ENCODE measurements around the gene PGAM5.
"Not testable (repeated sequence)": the region's sequence is repeated elsewhere in the genome, so short reads cannot be mapped to it uniquely, and the experiment has no call there.

The PGAM5 gene

GRCh38 chr12:132740313-132740646 is 29.6 kb downstream of the PGAM5 start:
- no peak overlapping the region for H3K27ac ChIP-seq
- no peak overlapping the region for H3K4me3 ChIP-seq

DNA sequence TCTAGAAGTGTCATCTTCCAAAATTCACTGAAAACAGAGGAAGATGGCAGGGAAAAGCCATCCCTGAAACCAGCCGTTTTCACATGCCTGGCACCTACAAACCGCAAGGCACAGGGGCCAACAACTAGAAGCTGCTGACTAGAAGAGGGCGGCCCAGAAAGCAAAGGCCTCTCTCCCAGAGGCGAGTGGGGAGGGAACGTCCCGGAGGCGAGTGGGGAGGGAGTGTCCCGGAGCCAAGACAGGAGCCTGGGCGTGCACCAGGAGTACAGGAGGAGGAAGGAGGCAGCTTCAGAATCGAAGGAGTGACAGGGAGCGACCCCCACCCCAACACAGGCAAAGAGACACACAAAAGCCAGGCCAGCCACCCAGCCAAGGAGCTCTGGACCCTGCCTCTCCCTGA is 30.0 kb downstream of the PGAM5 start:
- Histone ChIP-seq H3K27ac (no peak overlapping the region), H3K4me3 (no peak overlapping the region)

GRCh38 chr12:132741620-132742019 is 31.0 kb downstream of the PGAM5 start:
- Histone ChIP-seq H3K4me3 (no peak overlapping the region), H3K27ac (no peak overlapping the region)

- Histone ChIP-seq H3K4me3 (no peak overlapping the region), H3K27ac (no peak overlapping the region)
These were observed 33.2 kb downstream of the PGAM5 start for GRCh38 chr12:132743831-132744230.

DNA sequence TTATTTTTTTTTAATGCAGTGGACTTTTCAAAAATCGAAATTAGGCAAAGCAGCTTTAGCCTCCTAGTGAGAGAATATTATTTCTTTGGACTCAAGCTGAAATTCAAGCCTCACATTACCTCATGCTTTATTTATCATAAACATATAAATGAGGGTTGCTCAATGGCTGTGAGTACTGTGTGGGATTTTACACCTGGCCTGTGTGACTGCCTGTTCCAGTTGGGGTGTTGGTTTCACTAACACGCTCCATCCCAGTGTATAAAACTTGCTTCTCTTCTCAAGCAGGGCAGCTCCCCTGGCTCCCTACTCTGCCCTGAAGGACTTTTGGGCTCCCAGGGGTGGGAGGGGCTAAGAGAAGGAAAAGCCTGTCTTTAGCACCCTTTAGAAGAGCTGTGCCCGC is 36.0 kb downstream of the PGAM5 start:
- peak overlapping the region in 6 of 21 experiments; percentile 10 to 60 (median 22) for H3K27ac ChIP-seq

GRCh38 chr12:132747395-132747794 is 36.8 kb downstream of the PGAM5 start:
- H3K4me3 ChIP-seq, result no peak overlapping the region
- H3K27ac ChIP-seq, result peak overlapping the region in 8 of 21 experiments; percentile 3 to 66 (median 38)

More for the DNA sequence above, 36.0 kb downstream of the PGAM5 start:
- no peak overlapping the region for H3K4me3 ChIP-seq

GRCh38 chr12:132747896-132748295 is 37.3 kb downstream of the PGAM5 start:
- H3K4me3 ChIP-seq, result no peak overlapping the region
- H3K27ac ChIP-seq, result peak overlapping the region in 1 of 21 experiments; percentile 60

GRCh38 chr12:132748319-132748718 is 37.7 kb downstream of the PGAM5 start:
- H3K27ac ChIP-seq, result no peak overlapping the region

GRCh38 chr12:132753670-132754069 is 43.0 kb downstream of the PGAM5 start:
- H3K27ac ChIP-seq, H3K4me3 ChIP-seq: not testable (repeated sequence)

More at GRCh38 chr12:132748319-132748718, 37.7 kb downstream of the PGAM5 start:
- no peak overlapping the region for H3K4me3 ChIP-seq

DNA sequence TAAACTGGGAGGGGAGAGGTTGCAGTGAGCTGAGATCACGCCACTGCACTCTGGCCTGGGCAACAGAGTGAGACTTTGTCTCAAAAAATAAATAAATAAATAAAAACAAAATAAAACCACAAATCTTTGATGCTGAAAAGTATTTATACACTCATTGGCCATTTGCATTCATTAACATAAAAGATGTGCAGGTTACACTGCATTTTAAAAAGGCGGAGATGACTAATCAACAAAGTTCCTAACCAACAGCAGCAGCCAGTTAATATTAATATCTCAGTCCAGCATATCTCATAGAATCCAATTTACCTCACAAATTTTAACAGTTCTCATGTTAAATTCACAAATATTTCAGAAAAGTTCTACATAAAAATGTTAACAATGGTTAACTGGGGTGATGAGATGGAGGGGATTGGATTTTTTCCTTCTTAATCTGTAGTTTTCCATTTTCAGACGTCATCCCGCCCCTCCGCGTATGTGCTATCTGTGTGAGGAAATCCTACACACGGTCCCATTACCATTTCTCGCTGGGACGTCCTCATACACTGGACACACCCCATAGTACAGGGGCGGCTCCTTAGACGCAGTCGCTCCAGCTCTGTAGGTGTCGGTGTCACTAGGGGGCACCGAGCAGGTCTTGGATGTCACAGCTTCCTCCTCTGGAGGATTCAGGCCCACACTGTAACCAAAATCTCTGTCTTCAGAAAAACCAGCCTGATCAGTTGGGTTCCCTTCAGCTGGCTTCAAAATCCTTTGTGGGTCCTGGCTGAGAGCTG is 43.7 kb downstream of the PGAM5 start:
- H3K4me3 ChIP-seq, result no peak overlapping the region
- no peak overlapping the region for H3K27ac ChIP-seq

DNA sequence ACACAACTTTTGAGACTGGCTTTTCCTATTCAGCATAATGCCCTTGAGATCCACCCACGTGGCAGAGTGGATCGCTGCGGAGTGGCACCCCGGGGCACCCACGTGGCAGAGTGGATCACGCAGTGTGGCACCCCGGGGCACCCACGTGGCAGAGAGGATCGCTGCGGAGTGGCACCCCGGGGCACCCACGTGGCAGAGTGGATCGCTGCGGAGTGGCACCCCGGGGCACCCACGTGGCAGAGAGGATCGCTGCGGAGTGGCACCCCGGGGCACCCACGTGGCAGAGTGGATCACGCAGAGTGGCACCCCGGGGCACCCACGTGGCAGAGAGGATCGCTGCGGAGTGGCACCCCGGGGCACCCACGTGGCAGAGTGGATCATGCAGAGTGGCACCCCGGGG is 48.2 kb downstream of the PGAM5 start:
- H3K27ac ChIP-seq, H3K4me3 ChIP-seq: not testable (repeated sequence)

DNA sequence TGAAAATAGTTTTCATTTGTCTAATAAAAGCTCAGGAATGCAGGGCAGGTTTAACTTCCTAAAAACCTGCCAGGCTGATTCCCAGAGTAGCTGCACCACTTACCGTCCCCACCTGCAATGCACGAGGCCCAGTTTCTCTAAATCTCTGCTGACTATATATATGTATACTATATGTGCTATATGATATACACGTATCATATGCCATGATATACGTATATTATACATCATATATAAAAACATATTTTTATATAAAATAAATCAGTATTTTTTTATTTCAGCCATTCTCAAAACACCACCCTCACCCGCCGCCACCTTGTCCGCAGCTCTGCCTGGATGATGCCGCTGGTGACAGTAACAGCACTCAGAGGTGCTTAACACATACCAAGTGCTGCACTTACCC is 48.7 kb downstream of the PGAM5 start:
- H3K27ac ChIP-seq, result peak overlapping the region in 3 of 21 experiments; percentile 34 to 100 (median 99)

DNA sequence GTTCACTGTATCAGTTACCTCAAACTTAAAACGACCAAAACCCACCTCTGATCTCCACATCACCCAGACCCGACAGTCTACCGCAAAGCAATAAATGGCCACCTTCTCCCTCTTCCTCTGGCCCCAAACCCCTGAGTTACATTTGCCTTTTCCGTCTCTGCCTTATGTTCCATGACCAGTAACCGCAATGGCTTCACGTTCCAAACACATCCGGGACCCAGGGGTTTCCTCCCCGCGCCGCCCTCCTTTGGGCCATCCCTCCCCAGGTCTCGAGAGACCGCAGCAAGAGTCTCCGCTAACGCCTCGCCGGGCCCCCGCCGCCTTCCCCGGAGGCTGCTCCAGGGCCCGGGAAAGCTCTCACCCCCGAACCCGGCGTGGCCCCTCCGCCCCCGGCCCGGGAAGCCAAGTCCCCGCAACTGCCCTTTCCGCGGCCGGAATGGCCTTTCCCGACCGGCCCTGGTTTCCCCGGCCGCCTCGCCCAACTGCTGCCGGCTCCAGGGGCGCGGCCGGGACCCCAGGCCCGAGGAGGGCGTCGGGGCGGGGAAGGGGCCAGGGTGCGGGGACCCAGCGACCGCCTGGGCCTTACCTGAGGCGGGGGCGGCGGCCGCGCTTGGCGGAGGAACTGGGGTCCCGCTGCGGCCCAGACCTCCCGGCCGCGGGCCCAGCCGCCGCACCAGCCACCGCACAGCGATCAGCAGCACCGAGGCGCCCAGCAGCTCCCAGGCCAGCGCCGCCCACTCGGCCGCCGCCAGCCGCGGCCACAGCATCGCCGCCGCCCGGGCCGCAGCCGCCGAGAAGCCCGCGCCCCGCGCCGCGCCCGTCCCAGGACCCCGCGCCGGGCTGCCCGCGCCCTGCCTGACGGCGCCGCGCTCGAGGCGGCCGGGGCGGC is 50.6 kb downstream of the PGAM5 start, which contains the start of gene ANKLE2:
TSS of gene ANKLE2 (minus strand) at position 801 of the 889 bp plus-strand sequence. CDS start at position 767, 34 bp downstream.
- Histone ChIP-seq H3K4me3 (peak within 1 kb of the TSS; percentile 91 to 100 (median 98)), H3K27ac (peak within 1 kb of the TSS; percentile 95 to 100 (median 98))

More for the DNA sequence above, 48.7 kb downstream of the PGAM5 start:
- H3K4me3 ChIP-seq, result peak overlapping the region in 1 of 7 experiments; percentile 91

DNA sequence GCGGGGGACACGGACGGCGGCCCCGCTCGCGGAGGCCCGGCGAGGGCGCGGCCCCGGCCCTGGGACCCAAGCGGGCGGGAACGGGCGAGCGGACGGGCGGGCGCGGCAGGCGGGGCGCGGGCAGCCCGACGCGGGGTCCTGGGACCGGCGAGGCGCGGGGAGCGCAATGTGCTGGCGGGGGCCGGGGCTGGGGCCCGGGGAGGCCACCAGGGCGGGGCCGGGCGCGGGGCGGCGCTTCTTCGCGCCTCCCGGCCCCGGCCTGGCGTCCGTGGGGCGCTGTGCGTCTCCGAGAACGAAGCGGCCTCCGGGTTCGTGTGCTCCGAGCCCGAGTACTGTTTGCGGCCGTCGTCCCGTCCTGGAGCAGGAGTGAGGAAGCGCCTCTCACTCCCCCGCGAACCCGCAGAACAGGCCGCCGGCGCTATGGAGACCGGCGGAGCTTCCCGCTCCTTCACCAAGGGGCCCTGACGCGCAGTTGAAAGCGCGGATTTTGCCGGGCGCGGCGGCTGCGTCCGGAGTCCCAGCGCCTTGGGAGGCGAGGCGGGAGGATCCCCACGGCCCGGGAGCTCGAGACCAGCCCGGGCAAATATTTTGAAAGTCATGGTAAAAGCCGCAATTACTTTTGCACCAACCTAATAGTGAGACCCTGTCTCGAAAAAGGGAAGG is 51.4 kb downstream of the PGAM5 start:
- peak overlapping the region; percentile 79 to 99 (median 97) for H3K27ac ChIP-seq
- peak overlapping the region; percentile 35 to 96 (median 59) for H3K4me3 ChIP-seq

- no peak overlapping the region for H3K27ac ChIP-seq
- H3K4me3 ChIP-seq, result no peak overlapping the region
These were observed 53.6 kb downstream of the PGAM5 start for GRCh38 chr12:132764231-132764630.

GRCh38 chr12:132765361-132765760 is 54.7 kb downstream of the PGAM5 start:
- no peak overlapping the region for H3K27ac ChIP-seq
- no peak overlapping the region for H3K4me3 ChIP-seq

DNA sequence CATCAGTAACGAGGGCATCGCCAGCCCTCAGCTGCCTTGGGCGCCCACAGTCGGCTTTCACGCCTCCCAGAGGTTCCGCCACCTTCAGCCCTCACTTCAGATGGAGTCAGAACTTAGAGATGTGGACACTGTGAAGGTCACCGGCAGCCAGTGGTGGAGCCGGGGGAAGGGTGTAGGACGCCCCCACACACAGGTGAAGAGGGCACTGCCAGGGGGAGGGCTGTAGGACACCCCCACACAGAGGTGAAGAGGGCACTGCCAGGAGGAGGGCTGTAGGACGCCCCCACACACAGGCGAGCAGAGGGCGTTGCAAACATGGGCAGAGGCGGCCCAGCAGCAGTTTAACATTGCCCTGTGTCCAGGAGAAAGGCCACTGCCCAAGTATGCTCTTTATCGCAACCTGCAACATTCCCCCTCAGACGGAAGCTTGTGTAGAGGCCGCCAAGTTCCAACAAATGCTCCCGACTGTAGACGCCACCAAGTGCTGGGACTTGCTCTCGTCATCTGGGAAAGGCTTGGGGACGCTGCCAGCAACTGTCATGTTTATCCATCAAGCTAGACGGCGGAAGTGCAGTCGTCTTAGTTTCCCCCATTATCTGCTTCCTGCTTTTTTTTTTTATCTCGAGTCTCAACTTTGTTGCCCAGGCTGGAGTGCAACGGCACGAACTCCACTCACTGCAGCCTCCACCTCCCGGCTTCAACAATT is 55.9 kb downstream of the PGAM5 start:
- H3K4me3 ChIP-seq, result no peak overlapping the region
- peak overlapping the region in 14 of 21 experiments; percentile 17 to 69 (median 54) for H3K27ac ChIP-seq

GRCh38 chr12:132771126-132771838 is 60.6 kb downstream of the PGAM5 start:
- Histone ChIP-seq H3K4me3 (no peak overlapping the region), H3K27ac (peak overlapping the region in 13 of 21 experiments; percentile 6 to 76 (median 46))

All from skin epidermis (tissue), 12 donors.